Testis (tissue), 5 donors: Measurements from ENCODE around the gene ACKR1. TPM values are rescaled to one million over a fixed set of nuclear protein-coding genes. Genes with fewer than 3 reads are reported as not detected.
A peak's percentile ranks its signal among the peaks of the same experiment; 100 is the strongest.

Source experiments
- DNase-seq: peaks from one replicate; pipeline ENCODE4 v3.0.0-alpha.2; 2019
- H3K27ac ChIP-seq, 2 donors: fragments of 200-600 bp; sonication (generic); one replicate each; pipeline ENCODE4 v1.5.1; 2019
- H3K27me3 ChIP-seq: fragments of 200-600 bp; sonication (generic); one replicate; pipeline ENCODE4 v1.5.1; 2019
- H3K36me3 ChIP-seq: fragments of 200-600 bp; sonication (generic); one replicate; pipeline ENCODE4 v1.5.1; 2017; ENCODE audit warnings: low read depth; ENCODE audit errors: missing control alignments
- H3K4me1 ChIP-seq: fragments of 200-600 bp; sonication (generic); one replicate; pipeline ENCODE4 v1.5.1; 2019
- H3K4me3 ChIP-seq, 2 donors: fragments of 200-600 bp; sonication (generic); one replicate each; pipeline ENCODE4 v1.5.1; 2017 to 2019
- H3K9me3 ChIP-seq: fragments of 200-600 bp; sonication (generic); one replicate; pipeline ENCODE4 v1.5.1; 2017
- POLR2A ChIP-seq: fragments of 450-650 bp; IDR thresholded peaks from one replicate; pipeline ENCODE4 v1.6.1; 2017; ENCODE audit warnings: antibody characterized with exemption, mild to moderate bottlenecking, moderate library complexity
- WGBS, 2 donors: methylation state at CpG; one replicate each; pipeline ENCODE4 v1.1.5; 2018; 5-methylcytosine and 5-hydroxymethylcytosine counted together
- intact Hi-C: fragments of 100-400 bp; cut with DNase I; formaldehyde crosslinking; loops from one replicate; pipeline ENCODE4 v1.15.1; 2023; ENCODE audit warnings: low total_unique reads
- long read RNA-seq, 2 donors: transcript quantifications; one replicate each; lab custom pipeline, GENCODE V29; 2026
- polyA plus RNA-seq: library from polyadenylated mRNA; stranded (reverse); fragments of 350-450 nt; fragmentation: Illumina TruSeq; extraction: RNeasy Lipid Tissue Mini Kit (QIAGEN cat#74804); gene quantifications from one replicate; pipeline ENCODE4 v1.2.3, GENCODE V29; 2014; ENCODE audit warnings: low read depth, low replicate concordance; ENCODE audit not compliant: insufficient read depth
- total RNA-seq, 2 donors: library from RNA; depleted of rRNA; stranded (reverse); fragments of >200 nt; gene quantifications; one replicate each; pipeline ENCODE4 v1.2.3, GENCODE V29; 2016
- TF ChIP-seq, protein P1 (sequence below), 3 experiments: fragments of 450-650 bp in 2 of 3; fragments of 200-600 bp in 1 of 3; sonication (generic) in 1 of 3; IDR thresholded peaks; one replicate each; pipeline ENCODE4 v1.5.1; 2016 to 2019; ENCODE audit warnings: antibody characterized with exemption in 3 of 3, mild to moderate bottlenecking in 2 of 3, moderate library complexity in 1 of 3

Gene ACKR1, protein sequence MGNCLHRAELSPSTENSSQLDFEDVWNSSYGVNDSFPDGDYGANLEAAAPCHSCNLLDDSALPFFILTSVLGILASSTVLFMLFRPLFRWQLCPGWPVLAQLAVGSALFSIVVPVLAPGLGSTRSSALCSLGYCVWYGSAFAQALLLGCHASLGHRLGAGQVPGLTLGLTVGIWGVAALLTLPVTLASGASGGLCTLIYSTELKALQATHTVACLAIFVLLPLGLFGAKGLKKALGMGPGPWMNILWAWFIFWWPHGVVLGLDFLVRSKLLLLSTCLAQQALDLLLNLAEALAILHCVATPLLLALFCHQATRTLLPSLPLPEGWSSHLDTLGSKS
- total RNA-seq (10 to 100 TPM; 14.9 to 16.6 TPM), polyA plus RNA-seq (26.9 TPM)
- long read RNA-seq, donor 1, partial matches to known transcripts = 0 of 4 reads
- long read RNA-seq, donor 1, other reads (novel, unspliced or antisense) = 0 of 4 reads
- long read RNA-seq, donor 2, partial matches to known transcripts = 0 of 1 reads
- long read RNA-seq, donor 2, other reads (novel, unspliced or antisense) = 0 of 1 reads

DNA sequence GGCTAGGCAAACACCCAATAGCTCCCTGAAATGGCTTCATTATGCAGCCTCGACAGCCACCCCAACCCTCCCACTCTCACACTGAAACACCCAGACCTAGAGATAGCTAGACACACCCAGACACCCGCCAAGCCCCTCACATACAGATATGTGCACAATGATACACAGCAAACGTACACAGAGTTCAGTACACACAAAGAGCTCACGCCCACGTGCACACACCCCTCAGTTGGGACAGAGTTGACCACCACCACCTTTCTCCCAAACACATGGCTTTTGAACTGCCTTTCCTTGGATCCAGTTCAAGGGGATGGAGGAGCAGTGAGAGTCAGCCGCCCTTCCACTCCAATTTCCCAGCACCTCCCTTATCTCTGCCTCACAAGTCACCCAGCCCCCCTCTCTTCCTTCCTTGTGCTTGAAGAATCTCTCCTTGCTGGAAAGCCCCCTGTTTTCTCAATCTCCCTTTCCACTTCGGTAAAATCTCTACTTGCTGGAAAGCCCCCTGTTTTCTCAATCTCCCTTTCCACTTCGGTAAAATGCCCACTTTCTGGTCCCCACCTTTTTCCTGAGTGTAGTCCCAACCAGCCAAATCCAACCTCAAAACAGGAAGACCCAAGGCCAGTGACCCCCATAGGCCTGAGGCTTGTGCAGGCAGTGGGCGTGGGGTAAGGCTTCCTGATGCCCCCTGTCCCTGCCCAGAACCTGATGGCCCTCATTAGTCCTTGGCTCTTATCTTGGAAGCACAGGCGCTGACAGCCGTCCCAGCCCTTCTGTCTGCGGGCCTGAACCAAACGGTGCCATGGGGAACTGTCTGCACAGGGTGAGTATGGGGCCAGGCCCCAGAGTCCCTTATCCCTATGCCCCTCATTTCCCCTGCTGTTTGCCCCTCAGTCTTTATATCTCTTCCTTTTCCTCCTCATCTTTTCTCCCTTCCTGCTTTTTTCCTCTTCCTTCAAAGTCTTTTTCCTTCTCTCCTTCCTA is at the start of gene ACKR1:
TSS of gene ACKR1 (plus strand) at position 715 of the 981 bp plus-strand sequence. CDS start at position 800, 85 bp downstream.
- DNase-seq = no peak
- no peak within 1 kb of the TSS for H3K4me3 ChIP-seq
- intact Hi-C loops = no loop called here

DNA sequence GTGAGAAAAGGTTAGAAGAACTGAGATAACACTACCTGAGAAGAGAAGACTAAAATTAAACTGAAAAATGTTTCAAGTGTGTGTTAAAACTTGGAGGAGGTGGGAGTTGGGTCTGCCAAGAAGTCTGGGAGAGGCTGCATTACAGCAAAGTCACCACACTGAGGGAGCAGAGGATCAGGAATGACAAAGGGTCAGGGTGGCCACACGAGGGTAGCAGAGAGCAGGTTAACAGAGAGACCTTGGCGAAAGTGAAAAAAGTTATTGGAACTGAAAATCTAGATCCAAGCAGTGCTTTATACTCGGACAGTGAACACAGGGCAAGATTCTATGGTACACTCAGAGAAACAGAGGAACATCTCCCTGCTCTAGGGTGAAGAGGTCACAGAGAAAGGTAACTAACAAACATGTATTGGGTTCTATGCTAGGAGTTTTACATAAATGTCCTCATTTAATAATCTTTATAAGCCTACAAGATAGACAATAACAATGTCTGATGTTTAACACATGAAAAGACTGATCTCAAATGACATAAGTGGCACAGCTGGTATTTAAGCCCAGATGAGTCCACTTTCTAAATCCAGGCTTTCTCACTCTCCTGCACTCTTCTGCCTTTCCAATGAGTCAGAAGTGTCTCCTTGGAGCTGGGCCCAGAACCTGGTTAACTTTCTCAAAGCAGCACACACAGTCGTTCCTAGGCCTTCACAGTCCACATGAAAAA is 43.5 kb upstream of the ACKR1 start:
- Histone ChIP-seq H3K9me3 (no peaks in the 10 kb centered on the region), H3K4me3 (no peak overlapping the region), H3K27me3 (no peaks in the 10 kb centered on the region), H3K36me3 (no peaks in the 10 kb centered on the region), H3K4me1 (no peaks in the 10 kb centered on the region), H3K27ac (no peak overlapping the region)
- intact Hi-C loops = no loop called here
- WGBS, 2 donors = 19 to 25% methylated on average over 3 to 4 of the region's 4 CpGs
- no peak for TF ChIP-seq POLR2A
- TF ChIP-seq, protein P1, sequence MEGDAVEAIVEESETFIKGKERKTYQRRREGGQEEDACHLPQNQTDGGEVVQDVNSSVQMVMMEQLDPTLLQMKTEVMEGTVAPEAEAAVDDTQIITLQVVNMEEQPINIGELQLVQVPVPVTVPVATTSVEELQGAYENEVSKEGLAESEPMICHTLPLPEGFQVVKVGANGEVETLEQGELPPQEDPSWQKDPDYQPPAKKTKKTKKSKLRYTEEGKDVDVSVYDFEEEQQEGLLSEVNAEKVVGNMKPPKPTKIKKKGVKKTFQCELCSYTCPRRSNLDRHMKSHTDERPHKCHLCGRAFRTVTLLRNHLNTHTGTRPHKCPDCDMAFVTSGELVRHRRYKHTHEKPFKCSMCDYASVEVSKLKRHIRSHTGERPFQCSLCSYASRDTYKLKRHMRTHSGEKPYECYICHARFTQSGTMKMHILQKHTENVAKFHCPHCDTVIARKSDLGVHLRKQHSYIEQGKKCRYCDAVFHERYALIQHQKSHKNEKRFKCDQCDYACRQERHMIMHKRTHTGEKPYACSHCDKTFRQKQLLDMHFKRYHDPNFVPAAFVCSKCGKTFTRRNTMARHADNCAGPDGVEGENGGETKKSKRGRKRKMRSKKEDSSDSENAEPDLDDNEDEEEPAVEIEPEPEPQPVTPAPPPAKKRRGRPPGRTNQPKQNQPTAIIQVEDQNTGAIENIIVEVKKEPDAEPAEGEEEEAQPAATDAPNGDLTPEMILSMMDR (IDR thresholded peaks at IDR 0.05) = peak; percentile 87 to 97 (median 96)
- DNase-seq = peak; percentile 79

More for the DNA sequence above, at the start of gene ACKR1:
- Histone ChIP-seq H3K27me3 (no peaks in the 10 kb centered on the region), H3K27ac (no peak within 1 kb of the TSS), H3K36me3 (no peaks in the 10 kb centered on the region), H3K9me3 (no peaks in the 10 kb centered on the region), H3K4me1 (no peaks in the 10 kb centered on the region)
- WGBS, 2 donors = 42 to 47% methylated on average over 13 of the region's 13 CpGs
- no peak for TF ChIP-seq POLR2A
- TF ChIP-seq, protein P1 (IDR thresholded peaks at IDR 0.05) = no peak

DNA sequence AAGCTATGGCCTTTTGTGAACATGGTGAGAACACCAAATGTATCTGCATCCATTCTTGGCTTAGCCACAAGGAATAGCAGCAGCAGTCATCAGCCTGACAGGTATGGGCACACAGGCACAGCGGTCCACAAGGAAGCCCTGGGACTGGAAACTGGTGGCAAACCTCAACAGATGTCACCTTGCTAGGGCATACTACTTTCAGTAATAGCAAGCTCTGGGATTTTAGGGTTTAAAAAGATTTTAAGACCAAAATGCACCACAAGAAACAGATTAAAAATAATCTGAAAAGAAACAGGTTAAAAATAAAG is 43.0 kb upstream of the ACKR1 start:
- WGBS, 2 donors = 94 to 100% methylated on average over 1 of the region's 1 CpG
- intact Hi-C loops = no loop called here

More for the DNA sequence above, 43.0 kb upstream of the ACKR1 start:
- Histone ChIP-seq H3K4me1 (no peaks in the 10 kb centered on the region), H3K27ac (no peak overlapping the region), H3K27me3 (no peaks in the 10 kb centered on the region), H3K4me3 (no peak overlapping the region), H3K36me3 (no peaks in the 10 kb centered on the region), H3K9me3 (no peaks in the 10 kb centered on the region)
- TF ChIP-seq POLR2A = no peak
- TF ChIP-seq, protein P1 (IDR thresholded peaks at IDR 0.05) = no peak
- DNase-seq = no peak
